ENCODE results near the gene RSRC1. TPM values are rescaled to one million over a fixed set of nuclear protein-coding genes. Genes with fewer than 3 reads are reported as not detected.

Gene RSRC1
- total and polyA plus RNA-seq, 2 of the 13 experiments (the other 11 are each of a cell fraction or from before 2014, with no cell fraction given) = 4.9 to 63.0 TPM

DNA sequence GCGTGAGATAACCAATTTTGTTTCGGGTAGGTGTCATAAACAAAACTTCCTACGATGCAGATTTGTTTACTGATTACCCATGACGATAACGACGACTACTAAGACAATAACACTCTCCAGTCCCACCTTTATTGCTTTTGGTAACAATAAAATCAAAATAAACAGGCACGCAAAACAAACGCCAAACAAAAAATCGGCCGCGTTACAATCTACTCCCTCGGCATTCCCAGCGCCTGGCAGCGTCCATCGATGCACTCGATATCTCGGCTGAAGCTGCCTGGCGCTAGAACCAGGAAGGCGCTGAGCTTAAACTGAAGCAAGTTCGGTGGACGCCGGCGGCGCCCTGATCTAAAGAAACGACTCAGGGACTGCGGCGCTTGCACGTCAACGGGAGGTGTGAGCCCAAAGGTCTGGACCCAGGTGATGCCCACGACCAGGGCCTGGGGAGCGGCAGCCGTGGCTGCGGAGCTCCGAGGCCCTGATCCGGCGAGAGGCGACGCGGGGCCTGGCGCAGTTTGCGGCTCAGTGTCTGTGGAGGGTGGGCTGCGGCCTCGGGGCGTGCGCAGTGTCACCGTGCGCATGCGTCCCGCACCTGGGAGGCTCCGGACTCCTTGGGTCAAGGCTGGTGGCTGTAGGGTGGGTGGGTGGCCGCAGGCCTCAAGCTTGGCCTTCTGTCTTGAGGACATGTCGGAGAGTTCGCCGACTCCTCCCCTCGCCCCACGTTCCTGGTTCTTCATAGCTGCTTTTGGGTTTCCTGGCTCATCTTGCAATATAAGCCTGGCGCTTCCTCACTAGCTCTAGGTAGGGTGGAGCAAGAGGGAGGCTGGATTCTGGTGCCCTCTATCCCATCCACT lies at the start of gene RSRC1 (continued):
- TF ChIP-seq HOXA5 (CRISPR knock-in tag; IDR thresholded peaks at IDR 0.05) (peak; percentile 95), TBX2 (CRISPR knock-in tag; IDR thresholded peaks at IDR 0.05; ENCODE audit: borderline replicate concordance) (peak; percentile 88), ZNF547 (CRISPR knock-in tag; IDR thresholded peaks at IDR 0.05) (peak; percentile 75; the same call in 1 of the 2 replicates), GLI4 (CRISPR knock-in tag; IDR thresholded peaks at IDR 0.05; ENCODE audit: borderline replicate concordance) (peak; percentile 94; the same call in 1 of the 2 replicates), RCOR2 (CRISPR knock-in tag; IDR thresholded peaks at IDR 0.05) (peak; percentile 56), ZFP36 (IDR thresholded peaks at IDR 0.05; ENCODE audit: borderline replicate concordance, low read depth, low read length, partially characterized antibody) (no peak), ZNF180 (CRISPR knock-in tag; IDR thresholded peaks at IDR 0.05; ENCODE audit: borderline replicate concordance, low read depth) (0 out of 2 replicates have a peak, but pooled peaks have one; percentile 30), DMAP1 (CRISPR knock-in tag; IDR thresholded peaks at IDR 0.05) (peak; percentile 89; the same call in 1 of the 2 replicates), BORCS8-MEF2B (CRISPR knock-in tag; IDR thresholded peaks at IDR 0.05) (peak; percentile 95), ZNF33A (CRISPR knock-in tag; IDR thresholded peaks at IDR 0.05; ENCODE audit: borderline replicate concordance) (no peak), ZNF749 (CRISPR knock-in tag; IDR thresholded peaks at IDR 0.05; ENCODE audit: borderline replicate concordance) (peak; percentile 94), ZNF432 (CRISPR knock-in tag; IDR thresholded peaks at IDR 0.05; ENCODE audit: borderline replicate concordance) (no peak; the same call in 1 of the 2 replicates), ZNF431 (CRISPR knock-in tag; IDR thresholded peaks at IDR 0.05; ENCODE audit: borderline replicate concordance, low read depth) (no peak; the same call in 1 of the 2 replicates), POLR2AphosphoS2 (IDR thresholded peaks at IDR 0.05; ENCODE audit: low read depth, low read length) (peak; percentile 98), GATAD2A (CRISPR knock-in tag; IDR thresholded peaks at IDR 0.05) (peak; percentile 43; the same call in 1 of the 2 replicates), CCDC6 (CRISPR knock-in tag; IDR thresholded peaks at IDR 0.05) (peak; percentile 70)
- TF ChIP-seq, protein P1, sequence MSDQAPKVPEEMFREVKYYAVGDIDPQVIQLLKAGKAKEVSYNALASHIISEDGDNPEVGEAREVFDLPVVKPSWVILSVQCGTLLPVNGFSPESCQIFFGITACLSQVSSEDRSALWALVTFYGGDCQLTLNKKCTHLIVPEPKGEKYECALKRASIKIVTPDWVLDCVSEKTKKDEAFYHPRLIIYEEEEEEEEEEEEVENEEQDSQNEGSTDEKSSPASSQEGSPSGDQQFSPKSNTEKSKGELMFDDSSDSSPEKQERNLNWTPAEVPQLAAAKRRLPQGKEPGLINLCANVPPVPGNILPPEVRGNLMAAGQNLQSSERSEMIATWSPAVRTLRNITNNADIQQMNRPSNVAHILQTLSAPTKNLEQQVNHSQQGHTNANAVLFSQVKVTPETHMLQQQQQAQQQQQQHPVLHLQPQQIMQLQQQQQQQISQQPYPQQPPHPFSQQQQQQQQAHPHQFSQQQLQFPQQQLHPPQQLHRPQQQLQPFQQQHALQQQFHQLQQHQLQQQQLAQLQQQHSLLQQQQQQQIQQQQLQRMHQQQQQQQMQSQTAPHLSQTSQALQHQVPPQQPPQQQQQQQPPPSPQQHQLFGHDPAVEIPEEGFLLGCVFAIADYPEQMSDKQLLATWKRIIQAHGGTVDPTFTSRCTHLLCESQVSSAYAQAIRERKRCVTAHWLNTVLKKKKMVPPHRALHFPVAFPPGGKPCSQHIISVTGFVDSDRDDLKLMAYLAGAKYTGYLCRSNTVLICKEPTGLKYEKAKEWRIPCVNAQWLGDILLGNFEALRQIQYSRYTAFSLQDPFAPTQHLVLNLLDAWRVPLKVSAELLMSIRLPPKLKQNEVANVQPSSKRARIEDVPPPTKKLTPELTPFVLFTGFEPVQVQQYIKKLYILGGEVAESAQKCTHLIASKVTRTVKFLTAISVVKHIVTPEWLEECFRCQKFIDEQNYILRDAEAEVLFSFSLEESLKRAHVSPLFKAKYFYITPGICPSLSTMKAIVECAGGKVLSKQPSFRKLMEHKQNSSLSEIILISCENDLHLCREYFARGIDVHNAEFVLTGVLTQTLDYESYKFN (CRISPR knock-in tag; conservative IDR thresholded peaks at IDR 0.05) = peak; percentile 30; the same call in 1 of the 2 replicates
- TF ChIP-seq, protein P2, sequence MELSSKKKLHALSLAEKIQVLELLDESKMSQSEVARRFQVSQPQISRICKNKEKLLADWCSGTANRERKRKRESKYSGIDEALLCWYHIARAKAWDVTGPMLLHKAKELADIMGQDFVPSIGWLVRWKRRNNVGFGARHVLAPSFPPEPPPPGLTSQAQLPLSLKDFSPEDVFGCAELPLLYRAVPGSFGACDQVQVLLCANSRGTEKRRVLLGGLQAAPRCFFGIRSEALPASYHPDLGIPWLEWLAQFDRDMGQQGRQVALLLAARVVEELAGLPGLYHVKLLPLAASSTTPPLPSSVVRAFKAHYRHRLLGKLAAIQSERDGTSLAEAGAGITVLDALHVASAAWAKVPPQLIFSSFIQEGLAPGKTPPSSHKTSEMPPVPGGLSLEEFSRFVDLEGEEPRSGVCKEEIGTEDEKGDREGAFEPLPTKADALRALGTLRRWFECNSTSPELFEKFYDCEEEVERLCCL (CRISPR knock-in tag; IDR thresholded peaks at IDR 0.05; ENCODE audit: borderline replicate concordance) = no peak
- TF ChIP-seq, protein P3, sequence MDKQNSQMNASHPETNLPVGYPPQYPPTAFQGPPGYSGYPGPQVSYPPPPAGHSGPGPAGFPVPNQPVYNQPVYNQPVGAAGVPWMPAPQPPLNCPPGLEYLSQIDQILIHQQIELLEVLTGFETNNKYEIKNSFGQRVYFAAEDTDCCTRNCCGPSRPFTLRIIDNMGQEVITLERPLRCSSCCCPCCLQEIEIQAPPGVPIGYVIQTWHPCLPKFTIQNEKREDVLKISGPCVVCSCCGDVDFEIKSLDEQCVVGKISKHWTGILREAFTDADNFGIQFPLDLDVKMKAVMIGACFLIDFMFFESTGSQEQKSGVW (CRISPR knock-in tag; IDR thresholded peaks at IDR 0.05; ENCODE audit: borderline replicate concordance) = no peak; the same call in 1 of the 2 replicates
- TF ChIP-seq, protein P4, sequence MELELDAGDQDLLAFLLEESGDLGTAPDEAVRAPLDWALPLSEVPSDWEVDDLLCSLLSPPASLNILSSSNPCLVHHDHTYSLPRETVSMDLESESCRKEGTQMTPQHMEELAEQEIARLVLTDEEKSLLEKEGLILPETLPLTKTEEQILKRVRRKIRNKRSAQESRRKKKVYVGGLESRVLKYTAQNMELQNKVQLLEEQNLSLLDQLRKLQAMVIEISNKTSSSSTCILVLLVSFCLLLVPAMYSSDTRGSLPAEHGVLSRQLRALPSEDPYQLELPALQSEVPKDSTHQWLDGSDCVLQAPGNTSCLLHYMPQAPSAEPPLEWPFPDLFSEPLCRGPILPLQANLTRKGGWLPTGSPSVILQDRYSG (CRISPR knock-in tag; IDR thresholded peaks at IDR 0.05) = peak; percentile 72; the same call in 1 of the 2 replicates

Data from HepG2 (cell line).